OCI-M1 (cell line): ENCODE results near the gene AMPD2.
A peak's percentile ranks its signal among the peaks of the same experiment; 100 is the strongest.
"Not testable (repeated sequence)": the region's sequence is repeated elsewhere in the genome, so short reads cannot be mapped to it uniquely, and the experiment has no call there.

Source experiments
- DNase-seq: peaks from one replicate; lab custom pipeline; 2025; lab: John Stamatoyannopoulos, UW

AMPD2 gene

DNA sequence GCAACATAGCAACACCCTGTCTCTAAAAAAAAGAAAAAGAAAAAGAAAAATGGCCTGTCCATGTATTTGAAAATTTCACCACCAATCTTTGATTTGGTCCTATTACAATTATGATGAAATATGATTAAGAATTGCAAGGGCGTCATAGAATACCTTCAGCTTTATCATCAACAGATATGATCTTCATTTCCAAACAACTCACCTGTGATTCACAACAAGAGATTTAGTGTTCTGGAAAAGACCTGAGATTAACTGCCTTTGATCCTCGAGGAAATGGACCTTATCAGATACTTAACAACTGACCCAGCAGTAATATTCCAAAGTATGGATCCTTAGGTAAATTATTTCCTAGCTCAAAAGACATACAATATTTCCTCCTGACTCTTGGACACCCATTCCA lies 32.8 kb downstream of the AMPD2 start:
- no peak for DNase-seq

DNA sequence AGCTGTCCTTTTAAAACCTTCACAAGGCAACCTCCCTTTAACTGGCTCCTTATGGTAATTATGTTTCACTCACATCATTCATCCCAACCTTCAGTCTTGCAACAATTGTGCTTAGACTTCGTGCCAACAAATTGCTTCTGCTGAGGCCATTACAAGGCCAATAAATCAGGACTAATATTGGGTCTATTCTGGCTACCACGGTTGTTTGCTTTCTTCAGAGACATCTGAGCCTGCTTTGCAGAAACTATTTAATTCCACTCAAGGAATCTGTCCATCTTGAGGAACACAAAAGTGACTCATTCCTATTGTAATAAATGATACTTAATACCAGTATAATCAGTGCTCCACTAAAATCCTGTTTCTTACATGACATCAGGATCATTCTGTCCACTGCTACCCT lies 33.7 kb downstream of the AMPD2 start:
- DNase-seq: no peak

DNA sequence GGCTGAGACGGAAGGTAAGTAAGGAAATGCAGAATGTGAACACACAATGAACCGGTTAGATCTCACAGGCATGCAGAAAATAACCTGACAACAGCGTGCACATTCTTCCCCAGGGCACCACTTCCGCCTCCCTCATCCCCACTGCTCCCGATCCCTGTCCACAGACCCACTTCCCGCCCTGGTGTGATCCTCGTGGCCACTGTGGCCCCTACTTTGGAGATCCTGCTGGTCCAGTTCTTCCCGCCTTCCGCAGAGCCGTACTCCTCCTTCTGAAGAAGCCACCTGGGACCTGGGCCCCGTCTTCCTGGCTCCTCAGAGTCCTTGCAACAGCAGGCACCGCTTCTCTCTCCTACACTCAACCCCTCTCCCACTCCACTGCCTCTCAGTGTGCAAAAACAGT lies 34.9 kb downstream of the AMPD2 start:
- no peak for DNase-seq

DNA sequence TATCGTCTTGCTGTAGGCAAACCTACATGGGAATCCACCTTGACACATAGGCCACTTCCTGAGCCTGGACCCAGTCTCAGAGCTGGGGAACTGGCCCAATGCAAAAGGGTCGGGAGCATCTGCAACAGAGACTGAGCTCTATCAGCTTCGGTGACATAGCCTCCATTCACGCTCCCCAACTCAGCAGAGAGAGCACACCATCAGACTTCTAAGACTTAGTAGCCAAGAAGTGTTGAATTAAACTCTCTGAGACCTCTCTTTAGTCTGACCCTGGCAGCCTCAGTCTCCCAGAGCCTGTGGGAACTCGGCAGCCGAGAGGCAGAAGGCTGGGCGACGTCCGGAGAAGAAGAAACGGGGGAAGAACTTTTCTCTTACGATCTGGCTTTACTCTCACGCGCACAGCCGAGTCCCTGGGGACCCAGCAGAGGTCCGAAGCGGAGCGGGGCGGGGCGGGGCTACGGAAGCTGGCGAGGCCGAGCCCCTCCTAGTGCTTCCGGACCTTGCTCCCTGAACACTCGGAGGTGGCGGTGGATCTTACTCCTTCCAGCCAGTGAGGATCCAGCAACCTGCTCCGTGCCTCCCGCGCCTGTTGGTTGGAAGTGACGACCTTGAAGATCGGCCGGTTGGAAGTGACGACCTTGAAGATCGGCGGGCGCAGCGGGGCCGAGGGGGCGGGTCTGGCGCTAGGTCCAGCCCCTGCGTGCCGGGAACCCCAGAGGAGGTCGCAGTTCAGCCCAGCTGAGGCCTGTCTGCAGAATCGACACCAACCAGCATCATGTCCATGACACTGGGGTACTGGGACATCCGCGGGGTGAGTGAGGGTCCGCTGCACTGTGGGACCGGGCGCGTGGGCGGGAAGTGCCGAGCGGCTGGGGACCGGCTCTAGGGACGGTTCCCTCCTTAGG lies 36.2 kb downstream of the AMPD2 start, which contains the start of gene GSTM4:
Gene GSTM4 (plus strand): TSS at position 485 of the 905 bp plus-strand sequence. CDS start 291 bp downstream, at position 776.
- peak; percentile 79 for DNase-seq

DNA sequence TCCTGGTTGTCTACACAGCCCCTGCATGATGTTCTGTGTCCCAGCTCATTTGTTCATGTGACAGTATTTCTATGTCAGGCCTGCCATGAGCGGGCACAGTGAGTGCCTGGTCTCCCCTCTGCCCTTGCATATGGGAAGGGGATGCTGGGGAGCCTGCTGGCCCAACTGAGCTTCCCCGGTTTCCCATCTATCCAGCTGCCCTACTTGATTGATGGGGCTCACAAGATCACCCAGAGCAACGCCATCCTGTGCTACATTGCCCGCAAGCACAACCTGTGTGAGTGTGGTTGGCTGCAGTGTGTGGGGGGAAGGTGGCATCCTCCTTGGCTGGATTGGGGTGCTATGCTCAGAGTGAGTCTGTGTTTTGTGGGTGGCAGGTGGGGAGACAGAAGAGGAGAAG lies 37.8 kb downstream of the AMPD2 start:
- no peak for DNase-seq

DNA sequence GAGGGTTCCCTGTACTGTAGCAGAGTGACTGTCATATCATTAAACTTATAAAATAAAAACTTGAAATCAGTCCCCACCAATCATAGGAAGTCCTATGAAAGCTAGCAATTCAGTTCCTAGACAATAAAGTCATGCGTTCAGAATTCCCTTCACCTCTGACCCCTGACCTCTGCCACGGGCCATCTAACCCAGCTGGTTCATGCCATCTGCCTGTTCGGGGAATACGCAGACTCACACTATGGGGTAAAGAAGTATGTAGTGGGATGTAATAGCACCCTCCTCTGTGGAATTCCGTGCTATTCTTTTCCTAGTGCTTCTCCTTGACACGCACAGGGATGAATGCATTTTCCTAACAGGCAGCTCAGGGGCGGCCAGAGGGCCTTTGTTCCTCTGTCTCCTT lies 38.3 kb downstream of the AMPD2 start:
- no peak for DNase-seq

DNA sequence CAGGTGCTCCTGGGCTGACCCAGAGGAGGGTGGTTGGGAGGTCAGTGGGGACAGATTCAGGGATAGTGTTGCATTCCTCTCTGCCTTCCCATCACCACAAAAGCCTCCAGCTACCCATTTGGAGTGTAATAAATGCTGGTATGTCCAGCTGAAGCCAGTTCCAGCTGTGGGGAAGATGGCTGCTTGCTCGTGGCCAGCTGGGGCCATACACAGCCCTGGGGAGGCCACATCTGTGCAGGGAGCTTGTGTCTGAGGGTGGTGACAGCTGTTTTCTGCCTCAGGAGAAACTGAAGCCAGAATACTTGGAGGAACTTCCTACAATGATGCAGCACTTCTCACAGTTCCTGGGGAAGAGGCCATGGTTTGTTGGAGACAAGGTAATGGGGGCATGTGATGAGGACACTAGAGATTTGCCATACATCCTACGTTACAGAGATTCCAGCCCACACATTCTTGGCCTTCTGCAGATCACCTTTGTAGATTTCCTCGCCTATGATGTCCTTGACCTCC lies 39.0 kb downstream of the AMPD2 start:
- DNase-seq: no peak

DNA sequence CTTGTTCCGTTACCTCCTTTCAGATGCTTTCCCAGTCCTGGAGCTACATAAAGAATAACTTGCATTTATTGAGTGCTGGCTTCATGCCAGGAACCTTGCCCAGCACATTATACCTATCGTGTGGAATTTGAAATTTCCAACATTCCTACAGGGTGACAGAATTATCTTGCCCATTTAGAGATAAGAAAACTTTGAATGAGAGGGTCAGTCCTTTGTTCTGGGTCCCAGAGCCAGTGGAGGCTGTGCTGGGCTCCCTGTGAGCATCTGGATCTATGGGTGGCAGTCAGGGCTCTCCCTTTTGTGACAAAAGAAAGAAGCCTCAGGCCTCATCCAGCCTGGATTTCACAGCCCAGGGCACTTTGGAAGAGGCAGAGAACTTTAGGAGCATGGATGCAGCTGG lies 39.5 kb downstream of the AMPD2 start:
- DNase-seq: no peak

DNA sequence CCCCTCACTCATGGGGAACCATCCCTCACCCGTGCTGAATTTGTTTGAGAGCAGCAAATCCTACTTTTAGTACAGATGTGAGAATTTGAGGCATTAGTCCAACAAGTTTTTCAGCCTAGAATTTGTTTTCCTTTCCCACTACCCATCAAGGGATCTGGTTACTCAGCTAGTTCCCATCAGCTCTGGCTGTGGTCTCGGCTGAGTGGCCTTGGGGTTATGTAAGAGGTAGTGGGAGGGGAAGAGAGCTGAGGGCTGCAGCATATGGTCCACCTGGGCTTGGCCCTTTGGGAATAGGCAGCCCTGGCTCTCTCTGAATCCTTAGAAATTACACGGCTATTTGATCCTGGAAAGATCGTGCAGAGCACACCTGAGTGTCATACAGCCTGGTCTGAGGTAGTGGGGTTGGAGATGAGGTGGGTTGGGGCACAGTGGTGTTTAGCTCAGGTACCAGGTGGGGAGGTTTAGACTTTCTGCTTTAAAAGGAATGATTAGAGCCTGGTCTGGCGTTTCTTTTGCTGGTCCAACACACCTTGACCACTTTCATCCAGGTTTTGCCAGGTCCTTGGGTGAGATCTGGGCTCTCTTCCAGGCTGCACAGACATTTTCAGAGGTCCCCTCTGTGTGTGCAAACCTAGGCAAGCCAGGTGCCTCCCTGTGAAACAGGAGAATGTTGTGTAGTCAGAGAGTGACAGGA lies 40.5 kb downstream of the AMPD2 start:
- DNase-seq: no peak

DNA sequence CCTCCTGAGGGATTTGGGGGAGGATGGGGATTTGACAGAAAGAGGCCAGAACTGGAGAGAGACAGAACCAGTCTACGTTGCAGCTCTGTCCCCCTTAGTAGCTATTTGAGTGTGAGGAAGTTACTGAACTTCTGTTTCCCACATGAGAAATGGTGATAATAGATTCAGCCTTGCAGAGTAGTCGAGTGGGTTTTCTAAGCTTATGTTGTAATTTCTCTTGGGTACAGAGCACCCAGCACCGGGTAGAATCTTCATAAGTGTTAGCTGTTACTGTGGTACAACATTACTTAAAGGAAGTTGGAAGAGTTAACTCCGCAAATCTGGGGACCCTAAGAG lies 41.0 kb downstream of the AMPD2 start:
- not testable (repeated sequence) for DNase-seq

DNA sequence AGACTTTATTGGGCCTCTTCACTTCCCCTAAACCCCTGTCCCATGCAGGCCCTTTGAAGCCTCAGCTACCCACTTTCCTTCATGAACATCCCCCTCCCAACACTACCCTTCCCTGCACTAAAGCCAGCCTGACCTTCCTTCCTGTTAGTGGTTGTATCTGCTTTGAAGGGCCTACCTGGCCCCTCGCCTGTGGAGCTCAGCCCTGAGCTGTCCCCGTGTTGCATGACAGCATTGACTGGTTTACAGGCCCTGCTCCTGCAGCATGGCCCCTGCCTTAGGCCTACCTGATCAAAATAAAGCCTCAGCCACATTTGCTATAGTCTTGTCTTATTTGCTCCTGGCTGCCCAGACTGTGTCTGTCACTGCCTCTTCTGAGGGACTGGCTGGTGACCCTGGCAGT lies 41.8 kb downstream of the AMPD2 start:
- no peak for DNase-seq

DNA sequence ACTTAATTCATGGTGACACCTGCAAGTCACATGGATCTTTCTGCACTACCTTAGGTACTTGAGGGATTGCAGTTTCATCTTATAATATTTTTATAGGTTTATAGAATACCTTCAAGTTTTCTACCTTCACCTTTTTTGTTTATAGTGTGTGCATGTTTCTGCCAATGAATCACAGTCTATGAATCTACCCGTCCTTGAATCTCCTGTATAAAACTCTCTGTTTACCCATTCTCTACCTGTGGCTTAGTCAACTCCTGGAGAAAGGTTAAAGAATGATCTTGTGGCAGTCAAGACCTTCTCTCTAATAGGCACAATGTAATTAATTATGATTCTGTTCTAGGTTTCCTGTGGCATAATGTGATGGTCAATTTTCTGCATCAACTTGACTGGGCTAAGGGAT lies 45.0 kb downstream of the AMPD2 start:
- DNase-seq: no peak

DNA sequence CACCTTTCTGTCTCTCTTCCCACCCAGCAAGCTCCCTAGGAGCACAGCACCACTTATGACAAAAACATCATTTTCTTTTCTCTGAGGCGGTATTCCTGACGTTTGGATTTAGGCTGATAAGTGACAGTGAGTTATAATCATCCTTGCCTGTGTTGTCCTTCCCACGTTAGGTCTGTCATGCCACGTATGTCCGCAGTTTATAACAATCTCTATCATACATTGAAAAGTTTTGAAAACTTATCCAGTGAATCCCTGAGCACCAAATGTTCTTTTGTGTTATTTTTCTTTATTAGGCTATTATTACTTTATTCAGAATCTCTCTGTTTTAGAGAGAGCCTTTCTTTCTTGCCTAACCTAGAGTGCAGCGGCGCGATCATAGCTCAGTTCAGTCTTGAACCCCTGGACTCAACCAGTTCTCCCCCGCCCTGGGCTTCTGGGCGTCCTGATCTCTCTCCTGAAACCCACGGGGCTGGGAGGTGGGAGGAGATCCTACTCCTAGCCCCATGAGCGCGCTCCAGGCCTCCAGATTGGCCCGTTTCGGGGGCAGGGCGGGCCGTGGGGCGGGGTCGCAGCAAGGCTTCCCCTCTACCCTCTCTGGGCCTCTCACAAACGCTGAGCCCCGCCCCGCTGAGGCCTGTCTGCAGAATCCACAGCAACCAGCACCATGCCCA lies 48.0 kb downstream of the AMPD2 start, which contains the start of gene GSTM2:
Gene GSTM2 (plus strand): TSS at position 606 of the 671 bp plus-strand sequence. CDS start 59 bp downstream, at position 665.
- peak; percentile 92 for DNase-seq

DNA sequence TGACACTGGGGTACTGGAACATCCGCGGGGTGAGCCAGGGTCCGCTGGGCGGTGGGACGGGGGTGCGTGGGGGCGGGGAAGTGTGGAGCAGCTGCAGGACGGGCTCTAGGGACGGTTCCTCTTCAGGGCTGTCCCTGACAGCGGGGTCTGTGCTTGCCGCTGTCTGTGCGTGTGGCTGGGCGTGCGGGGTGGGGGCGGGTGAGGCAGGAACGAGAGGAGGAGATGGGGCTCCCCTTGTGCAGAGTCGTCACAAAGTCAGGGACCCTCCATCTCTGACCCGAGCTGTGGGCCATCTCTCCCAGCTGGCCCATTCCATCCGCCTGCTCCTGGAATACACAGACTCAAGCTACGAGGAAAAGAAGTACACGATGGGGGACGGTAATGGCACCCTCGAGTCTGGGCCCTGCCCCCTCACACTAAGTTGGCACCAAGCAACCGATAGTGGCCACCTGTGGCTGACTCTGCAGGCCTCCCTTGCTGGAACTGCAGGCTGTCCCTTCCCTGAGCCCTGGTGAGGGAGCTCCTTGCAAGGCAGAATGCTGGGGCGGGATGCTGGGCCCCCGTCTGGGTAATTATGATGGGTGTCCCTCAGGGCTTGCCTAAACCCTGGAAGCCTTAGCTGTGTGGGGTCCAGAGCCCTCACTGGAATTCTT lies 48.6 kb downstream of the AMPD2 start:
- no peak for DNase-seq

DNA sequence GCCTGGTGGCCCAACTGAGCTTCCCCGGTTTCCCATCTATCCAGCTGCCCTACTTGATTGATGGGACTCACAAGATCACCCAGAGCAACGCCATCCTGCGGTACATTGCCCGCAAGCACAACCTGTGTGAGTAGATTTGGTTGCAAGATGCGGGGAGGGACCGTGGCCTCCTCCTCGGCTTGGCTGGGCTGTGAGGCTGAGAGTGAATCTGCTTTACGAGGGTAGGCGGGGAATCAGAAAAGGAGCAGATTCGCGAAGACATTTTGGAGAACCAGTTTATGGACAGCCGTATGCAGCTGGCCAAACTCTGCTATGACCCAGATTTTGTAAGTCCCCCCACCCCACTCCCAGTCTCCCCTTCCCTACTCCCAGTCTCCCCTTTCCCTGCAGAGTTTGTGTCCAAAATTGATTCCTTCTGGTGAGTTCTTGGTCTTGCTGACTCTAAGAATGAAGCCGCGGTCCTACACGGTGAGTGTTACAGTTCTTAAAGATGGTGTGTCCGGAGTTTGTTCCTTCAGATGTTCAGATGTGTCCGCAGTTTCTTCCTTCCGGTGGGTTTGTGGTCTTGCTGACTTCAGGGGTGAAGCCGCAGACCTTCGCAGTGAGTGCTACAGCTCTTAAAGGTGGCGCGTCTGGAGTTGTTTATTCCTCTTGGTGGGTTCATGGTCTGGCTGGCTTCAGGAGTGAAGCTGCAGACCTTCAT lies 49.8 kb downstream of the AMPD2 start:
- DNase-seq: no peak

DNA sequence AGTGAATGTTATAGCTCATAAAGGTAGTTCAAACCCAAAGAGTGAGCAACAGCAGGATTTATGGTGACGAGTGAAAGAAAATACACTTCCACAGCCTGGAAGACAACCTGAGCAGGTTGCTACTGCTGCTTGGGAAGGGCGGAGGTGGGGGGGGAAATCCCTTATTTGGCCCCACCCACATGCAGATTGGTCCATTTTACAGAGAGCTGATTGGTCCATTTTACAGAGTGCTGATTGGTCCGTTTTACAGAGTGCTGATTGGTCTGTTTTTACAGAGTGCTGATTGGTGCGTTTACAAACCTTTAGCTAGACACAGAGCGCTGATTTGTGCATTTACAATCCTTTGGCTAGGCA lies 50.3 kb downstream of the AMPD2 start:
- DNase-seq: not testable (repeated sequence)

DNA sequence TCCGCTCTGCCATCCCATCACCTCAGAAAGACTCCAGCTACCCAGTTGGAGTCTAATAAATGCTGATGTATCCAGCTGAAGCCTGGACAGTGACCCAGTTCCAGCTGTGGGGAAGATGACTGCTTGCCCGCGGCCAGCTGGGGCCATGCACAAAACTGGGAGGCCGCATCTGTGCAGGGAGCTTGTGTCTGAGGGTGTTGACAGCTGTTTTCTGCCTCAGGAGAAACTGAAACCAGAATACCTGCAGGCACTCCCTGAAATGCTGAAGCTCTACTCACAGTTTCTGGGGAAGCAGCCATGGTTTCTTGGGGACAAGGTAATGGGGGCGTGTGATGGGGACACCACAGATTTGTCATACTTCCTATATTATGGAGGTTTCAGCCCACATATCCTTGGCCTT lies 51.4 kb downstream of the AMPD2 start:
- no peak for DNase-seq

DNA sequence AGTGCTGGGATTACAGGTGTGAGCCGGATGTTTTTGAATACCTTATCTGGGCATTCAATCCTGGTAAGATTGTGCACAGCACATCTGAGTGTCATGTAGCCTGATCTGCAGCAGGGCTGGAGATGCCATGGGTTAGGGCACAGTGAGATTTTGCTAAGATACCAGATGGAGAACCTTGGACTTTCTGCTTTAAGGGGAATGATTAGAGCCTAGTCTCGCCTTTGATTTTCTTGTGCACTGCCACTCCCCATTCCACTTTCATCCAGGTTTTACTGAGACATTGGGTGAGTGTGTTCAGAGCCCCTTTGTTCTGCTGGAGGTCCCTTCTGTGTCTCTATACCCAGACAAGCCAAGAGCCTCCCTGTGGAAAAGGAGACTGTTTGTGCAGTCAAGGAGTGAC lies 54.2 kb downstream of the AMPD2 start:
- DNase-seq: not testable (repeated sequence)

DNA sequence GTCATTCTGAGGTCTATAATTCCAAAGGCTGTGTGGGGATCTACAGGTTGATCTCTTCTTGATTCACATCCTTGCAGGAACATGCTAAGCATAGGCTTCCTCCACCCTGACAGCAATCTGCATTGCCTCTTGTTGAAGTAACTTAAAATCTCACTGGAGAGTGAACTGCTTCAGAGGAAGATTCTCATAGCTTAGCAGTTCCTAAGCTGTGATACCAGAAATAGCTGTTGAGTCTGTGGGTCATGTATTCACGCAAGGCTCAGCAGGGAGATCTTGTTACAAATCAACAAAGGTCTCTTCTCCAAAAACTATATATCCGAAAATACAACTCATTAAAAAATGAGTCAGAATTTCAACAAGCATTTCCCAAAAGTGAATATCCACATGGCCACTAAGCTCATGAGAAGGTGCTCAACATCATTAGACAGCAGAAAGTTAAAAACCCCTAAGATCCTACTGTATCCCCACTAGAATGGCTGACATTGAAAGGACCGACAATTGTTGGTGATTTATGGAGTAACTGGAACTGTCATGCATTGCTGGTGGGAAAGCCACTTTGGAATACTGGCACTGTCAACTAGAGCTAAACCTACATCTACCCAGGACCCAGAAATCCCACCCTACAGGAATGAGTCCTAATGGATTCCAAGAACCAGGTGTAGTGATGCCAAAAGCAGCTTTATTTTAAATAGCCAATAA lies 57.2 kb downstream of the AMPD2 start:
- DNase-seq: not testable (repeated sequence)

DNA sequence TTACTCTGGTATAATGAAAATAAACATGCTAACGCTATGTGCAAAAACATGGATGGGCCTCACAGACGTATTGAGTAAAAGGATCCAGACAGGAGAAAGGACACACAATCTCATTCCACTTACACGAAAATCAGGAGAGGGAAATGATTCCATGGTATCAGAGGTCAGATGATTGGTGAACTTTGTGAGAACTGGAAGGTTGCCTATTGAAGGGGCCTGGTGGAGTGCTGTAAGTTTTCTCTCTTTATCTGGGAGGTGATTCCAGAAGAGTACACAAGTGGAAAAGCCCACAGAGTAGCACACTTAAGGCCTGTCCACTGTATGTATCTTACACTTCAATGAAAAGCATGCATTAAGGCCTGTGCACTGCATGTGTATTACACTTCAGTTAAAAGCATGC lies 57.8 kb downstream of the AMPD2 start:
- no peak for DNase-seq

DNA sequence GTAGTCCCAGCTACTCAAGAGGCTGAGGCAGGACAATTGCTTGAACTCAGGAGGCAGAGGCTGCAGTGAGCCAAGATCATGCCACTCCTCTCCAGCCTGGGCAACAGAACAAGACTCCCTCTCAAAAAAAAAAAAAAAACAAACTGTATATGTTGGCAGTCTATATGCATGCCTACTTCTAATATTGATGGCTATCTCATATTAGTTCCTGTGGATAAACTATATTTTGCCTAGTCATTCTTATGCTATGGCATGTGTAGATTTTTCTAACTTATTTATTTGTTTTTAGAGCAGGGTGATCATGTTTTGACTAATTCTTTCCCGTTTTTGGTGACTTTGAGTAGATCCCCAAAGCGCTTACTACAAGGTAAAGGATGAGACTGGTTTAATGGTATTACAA lies 59.0 kb downstream of the AMPD2 start:
- not testable (repeated sequence) for DNase-seq
